IPS-11a (cell line): ENCODE data around the gene CARS2.
A peak's percentile ranks its signal among the peaks of the same experiment; 100 is the strongest.
"Not testable (repeated sequence)": the region's sequence is repeated elsewhere in the genome, so short reads cannot be mapped to it uniquely, and the experiment has no call there.

Source experiments
- H3K4me3 ChIP-seq: one replicate; pipeline ENCODE4 v1.5.1; 2013; ENCODE audit warnings: low read depth, low read length, control low read depth

The CARS2 gene

DNA sequence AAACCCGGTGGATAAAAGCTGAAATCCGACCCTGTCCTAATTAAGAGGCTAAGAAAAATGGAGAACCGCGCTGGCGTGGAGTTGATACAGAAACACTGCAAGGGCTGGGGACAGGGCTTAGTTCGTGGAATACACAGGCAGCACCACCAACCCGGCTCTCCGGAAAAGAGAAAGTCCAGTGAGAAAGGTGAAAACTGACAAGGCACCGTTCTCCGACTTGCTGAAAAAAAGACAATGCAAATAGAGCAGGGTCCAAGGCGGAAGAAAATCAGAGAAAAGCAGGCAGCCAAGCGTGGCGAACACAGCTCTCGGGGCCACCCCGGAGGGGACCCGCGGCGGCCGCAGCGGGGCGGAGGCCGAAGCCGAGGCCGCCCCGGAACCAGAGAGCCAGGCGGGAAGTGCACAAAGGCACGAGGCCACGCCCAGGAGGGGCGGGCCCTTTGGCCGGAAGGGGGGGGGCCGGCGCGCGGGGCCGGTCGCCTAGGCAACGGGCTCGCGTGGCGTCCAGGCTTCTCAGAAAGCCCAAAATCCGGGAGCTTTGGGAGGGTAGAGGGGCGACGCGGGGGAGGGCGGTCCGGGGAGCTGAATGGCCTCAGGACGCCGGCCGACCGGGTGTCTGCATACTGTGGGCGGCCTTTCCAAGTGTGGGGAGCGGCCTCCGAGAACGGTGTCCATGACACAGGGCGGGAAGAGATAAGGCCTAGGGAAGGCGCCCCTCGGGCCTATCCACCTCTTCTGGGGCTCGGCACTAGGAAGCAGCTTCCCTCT, 6.3 kb upstream of the CARS2 start:
- H3K4me3 ChIP-seq = peak overlapping the region; percentile 88

GRCh38 chr13:110706570-110707372, 855 bp upstream of the CARS2 start:
- H3K4me3 ChIP-seq = peak overlapping the region; percentile 51

DNA sequence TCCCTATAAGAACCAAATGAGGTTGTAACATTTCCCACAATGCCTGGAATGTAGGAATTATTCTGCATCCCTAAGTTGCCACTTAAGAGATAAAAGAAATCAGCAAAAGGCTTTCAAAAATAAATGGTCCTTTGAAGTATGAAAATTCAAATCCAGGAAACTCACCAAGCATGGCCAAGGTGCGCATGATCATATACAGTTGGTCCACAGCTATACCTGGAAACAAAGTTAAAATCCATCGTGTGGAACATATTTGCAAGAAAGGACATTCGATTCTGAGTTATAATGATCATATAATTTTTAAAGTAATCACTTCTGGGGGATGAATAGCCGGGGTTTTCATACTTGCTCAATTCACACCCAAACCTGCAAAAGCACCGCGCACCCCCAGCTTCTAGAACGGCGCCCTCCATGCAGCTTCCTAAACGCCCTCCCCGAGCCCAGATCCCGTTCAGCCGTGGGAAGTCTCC, 525 bp downstream of the CARS2 start:
- H3K4me3 ChIP-seq = peak overlapping the region; percentile 65

DNA sequence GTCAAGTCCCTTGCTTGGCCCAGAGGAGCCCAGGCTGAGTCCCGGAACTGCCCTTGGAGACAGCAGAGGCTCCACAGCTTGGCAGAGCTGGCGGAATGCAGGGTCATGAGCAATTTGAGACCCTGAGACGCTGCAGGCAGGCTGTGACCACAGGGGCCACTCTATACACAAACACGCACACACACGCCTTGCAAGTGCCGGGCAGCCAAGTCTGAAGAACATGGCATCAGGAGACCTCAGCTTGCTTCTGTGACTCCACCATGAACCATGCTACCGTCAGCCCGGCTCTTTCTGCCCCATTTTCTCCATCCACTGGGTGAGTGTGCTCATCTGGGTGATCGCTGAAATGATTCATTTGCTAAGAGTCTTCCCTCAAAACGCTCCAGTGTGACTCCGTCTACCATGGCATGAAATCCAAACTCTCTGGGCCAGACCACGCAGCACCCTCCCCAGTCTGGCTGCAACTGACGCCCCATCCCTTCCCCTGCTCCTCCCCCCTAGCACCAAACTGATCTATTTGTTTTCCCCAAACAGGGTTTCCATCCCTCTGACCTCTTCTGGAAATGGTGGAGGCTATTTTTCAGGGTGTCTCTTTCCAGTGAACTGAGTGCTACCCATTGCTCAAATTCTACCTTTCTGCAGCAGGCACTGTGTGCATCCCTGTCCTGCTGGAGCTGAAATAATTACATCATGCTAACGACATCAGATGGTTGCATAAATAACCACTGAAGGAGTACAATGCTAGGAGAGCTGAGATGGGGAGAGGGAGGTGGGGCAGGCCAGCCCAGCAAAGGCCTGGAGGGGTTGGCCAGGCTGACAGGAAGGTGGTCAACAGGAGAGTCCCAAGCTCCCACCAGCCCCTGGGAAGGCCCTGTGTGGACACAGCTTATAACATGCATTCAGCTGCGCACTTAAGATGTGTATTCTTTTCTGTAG, 3.1 kb downstream of the CARS2 start:
- no peak overlapping the region for H3K4me3 ChIP-seq

GRCh38 chr13:110702089-110702488, 3.8 kb downstream of the CARS2 start:
- H3K4me3 ChIP-seq = no peak overlapping the region

GRCh38 chr13:110701061-110701460, 4.9 kb downstream of the CARS2 start:
- not testable (repeated sequence) for H3K4me3 ChIP-seq

GRCh38 chr13:110700641-110701040, 5.3 kb downstream of the CARS2 start:
- H3K4me3 ChIP-seq = no peak overlapping the region

- no peak overlapping the region for H3K4me3 ChIP-seq
These were observed 5.7 kb downstream of the CARS2 start for GRCh38 chr13:110700186-110700585.

DNA sequence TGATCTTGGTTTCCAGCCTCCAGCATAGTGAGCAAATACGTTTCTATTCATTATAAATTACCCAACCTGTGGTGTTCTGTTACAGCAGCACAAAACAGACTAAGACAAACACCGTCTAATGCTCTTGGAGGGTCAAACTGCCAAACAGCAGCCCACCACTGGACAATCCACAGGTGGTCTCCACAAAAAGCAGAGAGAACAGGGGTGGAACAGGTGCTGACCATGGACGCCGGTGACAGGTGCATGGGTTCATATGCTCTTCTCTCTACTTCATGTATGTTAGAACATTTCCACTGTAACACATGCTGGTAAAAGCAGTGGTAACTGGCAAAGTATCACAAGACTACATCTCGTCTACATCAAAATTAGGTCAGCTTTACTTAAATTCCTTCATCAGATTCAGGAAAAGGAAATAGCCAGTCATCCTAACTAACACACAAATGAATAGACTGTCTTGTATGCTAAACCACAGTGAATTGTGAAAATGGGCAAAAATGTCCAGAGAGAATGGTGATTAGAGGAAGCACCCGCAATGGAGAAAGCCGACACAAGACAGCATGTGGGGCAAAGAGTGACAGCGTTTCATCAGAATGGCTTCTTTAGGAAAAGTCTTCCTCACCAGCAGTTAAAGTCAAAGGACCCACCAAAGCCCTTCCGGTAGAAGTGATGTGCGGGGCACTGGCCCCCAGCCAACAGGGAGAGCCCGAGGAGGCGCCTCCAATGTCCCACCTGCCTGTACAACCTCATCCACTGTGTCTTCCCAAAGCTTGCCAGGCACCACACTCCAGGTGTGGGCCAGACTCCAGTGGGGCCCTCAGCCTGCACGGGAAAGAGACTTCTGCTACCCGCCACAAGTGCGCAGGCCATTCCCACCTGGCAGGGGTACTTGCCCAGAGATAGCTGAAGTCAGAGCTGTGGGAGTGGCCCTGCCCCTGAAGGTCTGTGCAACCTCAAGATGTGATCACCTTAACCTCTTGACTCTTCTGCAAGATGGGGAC, 6.5 kb downstream of the CARS2 start:
- H3K4me3 ChIP-seq = no peak overlapping the region

- H3K4me3 ChIP-seq = no peak overlapping the region
These were observed 7.2 kb downstream of the CARS2 start for GRCh38 chr13:110698689-110699088.

DNA sequence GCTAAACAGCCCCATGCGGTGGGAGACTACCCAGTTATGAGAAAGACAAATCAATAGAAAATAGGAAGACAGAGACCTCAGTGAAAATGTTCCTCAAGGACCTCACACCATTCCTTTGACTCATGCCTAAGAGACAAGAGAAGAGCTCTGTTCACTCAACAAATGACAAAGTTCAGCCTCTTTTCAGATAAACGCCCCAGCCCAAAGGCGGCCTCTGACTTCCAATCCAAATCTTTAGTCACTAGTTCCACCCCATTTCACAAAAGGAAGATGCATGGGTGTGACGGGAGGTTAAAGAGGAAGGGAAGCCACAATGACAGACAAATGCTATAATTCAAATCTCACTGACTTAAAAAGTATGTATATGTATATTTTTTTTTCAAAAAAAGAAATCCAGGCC, 8.1 kb downstream of the CARS2 start:
- no peak overlapping the region for H3K4me3 ChIP-seq

DNA sequence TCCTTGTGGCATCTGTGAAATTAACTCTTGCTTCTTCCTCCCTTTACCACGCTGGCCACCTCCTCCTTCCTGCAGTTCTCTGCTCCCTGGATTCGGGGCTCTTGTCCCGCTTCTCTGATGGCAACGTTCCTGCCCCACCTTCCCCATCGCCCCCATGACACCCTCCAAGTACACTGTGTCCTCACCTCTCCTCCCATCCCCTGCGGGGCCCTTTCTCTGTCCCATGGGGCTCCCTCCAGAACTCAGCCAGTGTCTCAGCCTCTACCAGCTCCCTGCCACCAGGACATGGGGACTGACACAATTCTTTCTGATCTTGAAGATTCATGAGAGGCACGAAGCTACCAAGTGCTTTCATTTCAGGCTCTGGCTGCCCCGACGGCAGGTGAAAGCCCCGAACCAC, 9.1 kb downstream of the CARS2 start:
- no peak overlapping the region for H3K4me3 ChIP-seq

DNA sequence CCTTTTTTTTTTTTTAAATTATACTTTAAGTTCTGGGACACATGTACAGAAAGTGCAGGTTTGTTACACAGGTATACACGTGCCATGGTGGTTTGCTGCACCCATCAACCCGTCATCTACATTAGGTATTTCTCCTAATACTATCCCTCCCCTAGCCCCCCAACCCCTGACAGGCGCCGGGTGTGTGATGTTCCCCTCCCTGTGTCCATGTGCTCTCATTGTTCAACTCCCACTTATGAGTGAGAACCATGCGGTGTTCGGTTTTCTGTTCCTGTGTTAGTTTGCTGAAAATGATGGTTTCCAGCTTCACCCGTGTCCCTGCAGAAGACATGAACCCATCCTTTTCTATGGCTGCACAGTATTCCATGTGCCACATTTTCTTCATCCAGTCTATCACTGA, 10.1 kb downstream of the CARS2 start:
- H3K4me3 ChIP-seq = not testable (repeated sequence)

GRCh38 chr13:110690516-110690915, 15.4 kb downstream of the CARS2 start:
- no peak overlapping the region for H3K4me3 ChIP-seq

DNA sequence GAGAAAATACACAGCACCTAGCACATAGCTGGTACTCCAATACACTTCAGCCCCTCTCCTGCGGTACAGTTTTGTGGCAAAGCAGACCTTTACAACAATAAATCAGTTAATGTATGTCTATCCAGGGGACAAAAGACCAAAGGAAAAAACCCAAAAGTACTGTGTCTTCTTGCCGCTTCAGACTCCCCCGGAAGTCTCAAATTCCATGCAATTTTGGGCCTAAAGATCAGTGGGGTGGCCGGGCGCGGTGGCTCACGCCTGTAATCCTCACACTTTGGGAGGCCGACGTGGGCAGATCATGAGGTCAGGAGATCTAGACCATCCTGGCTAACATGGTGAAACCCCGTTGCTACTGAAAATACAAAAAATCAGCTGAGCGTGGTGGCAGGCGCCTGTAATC, 16.2 kb downstream of the CARS2 start:
- H3K4me3 ChIP-seq = no peak overlapping the region

GRCh38 chr13:110689041-110689440, 16.9 kb downstream of the CARS2 start:
- no peak overlapping the region for H3K4me3 ChIP-seq

DNA sequence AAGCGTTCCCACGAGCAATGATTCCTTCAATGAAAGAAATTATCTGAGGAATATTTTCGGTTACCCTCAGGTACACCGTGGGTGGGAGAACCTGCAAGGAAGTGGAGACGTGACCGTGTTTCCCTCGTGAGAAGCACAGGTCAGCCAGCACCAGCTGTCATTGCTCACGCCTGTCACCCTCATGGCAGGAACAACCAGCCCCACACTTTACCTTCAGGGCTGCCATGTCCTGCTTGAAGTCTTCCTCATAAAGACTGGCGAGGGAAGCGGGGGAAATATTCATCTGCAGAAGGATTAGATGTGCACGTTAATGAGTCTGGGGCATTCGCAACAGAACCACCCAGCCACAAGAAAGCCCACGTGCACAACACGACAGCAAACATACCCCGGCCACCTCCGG, 18.2 kb downstream of the CARS2 start:
- H3K4me3 ChIP-seq = no peak overlapping the region

DNA sequence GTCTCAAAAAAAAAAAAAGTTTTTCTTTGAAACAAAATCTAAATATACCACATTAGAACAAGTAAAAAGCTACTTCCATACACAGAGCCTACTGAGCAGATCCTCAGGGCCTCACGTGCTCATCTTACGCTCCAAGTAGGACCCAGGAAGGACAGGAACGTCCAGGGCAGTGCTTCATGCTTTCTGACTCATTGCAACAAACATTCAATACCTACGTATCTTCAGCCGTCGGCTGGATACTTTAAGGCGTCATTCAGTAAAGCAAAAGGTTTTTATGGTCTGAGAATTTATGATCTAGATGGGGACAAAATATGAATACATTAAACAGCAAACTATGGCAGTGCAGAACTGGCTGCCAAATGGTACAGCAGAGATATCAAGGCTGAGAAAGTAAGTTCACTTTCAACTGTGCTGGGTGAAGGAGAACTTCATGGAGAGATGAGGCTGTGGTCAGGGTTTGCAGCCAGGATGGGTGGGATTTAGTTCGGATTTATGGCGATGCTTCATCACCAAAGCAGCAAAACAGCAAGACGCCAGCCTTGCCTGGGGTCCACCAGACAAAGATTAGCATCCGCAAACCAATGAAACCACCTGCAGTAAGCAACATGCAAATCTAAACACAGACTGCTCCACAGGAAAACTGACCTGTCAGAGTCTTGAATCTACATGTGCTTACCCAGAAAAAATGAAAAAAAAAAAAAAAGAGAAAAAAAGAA, 20.5 kb downstream of the CARS2 start:
- no peak overlapping the region for H3K4me3 ChIP-seq

- H3K4me3 ChIP-seq = no peak overlapping the region
These were observed 21.4 kb downstream of the CARS2 start for GRCh38 chr13:110684388-110685056.
